ENCODE data around the gene ANKRA2. TPM values are rescaled to one million over a fixed set of nuclear protein-coding genes. Genes with fewer than 3 reads are reported as not detected.
A peak's percentile ranks its signal among the peaks of the same experiment; 100 is the strongest.

The ANKRA2 gene
- total RNA-seq, 2 experiments from 2014 or later = 45.0 to 45.1 TPM

DNA sequence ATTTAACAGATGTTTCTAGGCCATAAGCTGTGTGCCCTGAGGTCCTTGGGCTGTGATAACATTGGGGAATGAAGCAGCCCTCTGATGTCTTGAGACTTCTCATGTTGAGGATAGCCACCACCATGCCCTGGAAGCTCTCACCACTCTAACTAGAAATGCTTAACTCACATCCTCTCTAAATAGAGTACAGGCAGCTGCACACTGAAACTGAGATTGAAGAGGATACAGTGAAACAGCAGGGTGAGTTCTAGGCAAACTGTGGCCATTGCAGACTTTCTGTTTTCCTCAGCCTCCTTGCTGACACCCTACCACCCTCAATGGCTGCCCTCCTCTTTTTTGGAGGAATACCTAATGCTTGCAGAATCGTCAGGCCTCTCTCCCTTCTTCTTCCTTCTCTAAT lies 22.5 kb upstream of the ANKRA2 start:
- POLR2A ChIA-PET = no interaction called here
- no peaks in the 10 kb centered on the region for H3K27me3 Mint-ChIP-seq
- H3K36me3 Mint-ChIP-seq (ENCODE audit: low read depth) = no peaks in the 10 kb centered on the region
- H3K4me1 ChIP-seq (ENCODE audit: insufficient read depth, low read length) = no peaks in the 10 kb centered on the region
- CTCF ChIA-PET = no interaction called here
- DNase-seq (no peak), ATAC-seq (ENCODE audit: poor library complexity) (no peak)
- H3K4me3 ChIP-seq (ENCODE audit: low read length) = no peak overlapping the region
- no peaks in the 10 kb centered on the region for H3K9me3 Mint-ChIP-seq
- no peak overlapping the region for H3K27ac Mint-ChIP-seq
- no peaks in the 10 kb centered on the region for H3K9me3 ChIP-seq (ENCODE audit: control insufficient read depth in 1 of 2, insufficient read depth in 1 of 2, low read length in 2 of 2)
- H3K4me1 Mint-ChIP-seq (ENCODE audit: low read depth) = no peaks in the 10 kb centered on the region
- H3K36me3 ChIP-seq (ENCODE audit: insufficient read depth, low read length) = no peaks in the 10 kb centered on the region
- H3K4me3 Mint-ChIP-seq = no peak overlapping the region
- no peak overlapping the region for H3K27ac ChIP-seq (ENCODE audit: low read depth in 1 of 2, low read length in 2 of 2)
- intact Hi-C loops (cut with DNase I, micrococcal nuclease) = no loop called here
- TF ChIP-seq, protein P1, sequence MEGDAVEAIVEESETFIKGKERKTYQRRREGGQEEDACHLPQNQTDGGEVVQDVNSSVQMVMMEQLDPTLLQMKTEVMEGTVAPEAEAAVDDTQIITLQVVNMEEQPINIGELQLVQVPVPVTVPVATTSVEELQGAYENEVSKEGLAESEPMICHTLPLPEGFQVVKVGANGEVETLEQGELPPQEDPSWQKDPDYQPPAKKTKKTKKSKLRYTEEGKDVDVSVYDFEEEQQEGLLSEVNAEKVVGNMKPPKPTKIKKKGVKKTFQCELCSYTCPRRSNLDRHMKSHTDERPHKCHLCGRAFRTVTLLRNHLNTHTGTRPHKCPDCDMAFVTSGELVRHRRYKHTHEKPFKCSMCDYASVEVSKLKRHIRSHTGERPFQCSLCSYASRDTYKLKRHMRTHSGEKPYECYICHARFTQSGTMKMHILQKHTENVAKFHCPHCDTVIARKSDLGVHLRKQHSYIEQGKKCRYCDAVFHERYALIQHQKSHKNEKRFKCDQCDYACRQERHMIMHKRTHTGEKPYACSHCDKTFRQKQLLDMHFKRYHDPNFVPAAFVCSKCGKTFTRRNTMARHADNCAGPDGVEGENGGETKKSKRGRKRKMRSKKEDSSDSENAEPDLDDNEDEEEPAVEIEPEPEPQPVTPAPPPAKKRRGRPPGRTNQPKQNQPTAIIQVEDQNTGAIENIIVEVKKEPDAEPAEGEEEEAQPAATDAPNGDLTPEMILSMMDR (IDR thresholded peaks at IDR 0.05) = no peak
- H3K27me3 ChIP-seq (ENCODE audit: control insufficient read depth in 1 of 2, insufficient read depth in 2 of 2, low read length in 2 of 2) = no peaks in the 10 kb centered on the region

DNA sequence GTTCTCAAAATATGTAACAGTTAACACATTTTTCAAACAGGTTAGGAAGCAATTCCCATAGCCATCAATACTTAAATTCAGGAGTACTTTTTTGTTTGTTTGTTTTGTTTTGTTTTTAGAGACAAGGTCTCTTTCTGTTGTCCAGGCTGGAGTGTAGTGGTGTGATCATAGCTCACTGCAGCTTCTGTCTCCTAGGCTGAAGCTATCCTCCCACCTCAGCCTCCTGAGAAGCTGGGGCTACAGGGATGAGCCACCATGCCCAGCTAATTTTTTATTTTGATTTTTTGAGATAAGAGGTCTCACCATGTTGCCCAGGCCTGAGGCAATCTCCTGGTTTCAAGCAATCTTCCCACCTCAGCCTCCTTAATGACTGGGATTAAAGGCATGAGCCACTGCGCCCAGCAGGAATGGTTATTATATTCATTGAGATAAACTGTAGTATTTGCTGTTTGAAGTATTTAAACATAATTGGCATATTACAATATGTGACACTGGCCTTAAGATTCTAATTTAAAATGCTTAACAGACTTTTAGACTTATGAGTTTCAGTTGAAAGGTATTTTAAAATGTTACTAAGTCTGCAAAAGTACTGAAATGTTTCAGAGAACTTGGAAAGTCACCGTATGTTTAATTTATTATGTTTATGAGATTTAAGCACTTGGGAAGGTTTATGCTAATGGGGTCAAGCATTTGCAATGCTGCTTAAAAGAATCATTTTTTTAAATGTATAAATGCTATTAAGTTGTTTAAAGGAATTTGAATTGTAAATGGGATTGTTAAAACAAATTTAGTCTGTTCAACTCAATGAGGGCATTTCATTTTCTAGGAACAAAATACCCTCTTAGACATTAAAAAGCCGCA lies 17.1 kb upstream of the ANKRA2 start:
- DNase-seq (no peak), ATAC-seq (ENCODE audit: poor library complexity) (no peak)
- Histone ChIP-seq H3K9me3 (ENCODE audit: control insufficient read depth in 1 of 2, insufficient read depth in 1 of 2, low read length in 2 of 2) (no peaks in the 10 kb centered on the region), H3K4me1 (ENCODE audit: insufficient read depth, low read length) (no peaks in the 10 kb centered on the region), H3K27me3 (ENCODE audit: control insufficient read depth in 1 of 2, insufficient read depth in 2 of 2, low read length in 2 of 2) (no peaks in the 10 kb centered on the region), H3K36me3 (ENCODE audit: insufficient read depth, low read length) (peaks cover 32% of the 10 kb centered on the region), H3K27ac (ENCODE audit: low read depth in 1 of 2, low read length in 2 of 2) (no peak overlapping the region), H3K4me3 (ENCODE audit: low read length) (no peak overlapping the region)
- ChIA-PET POLR2A (no interaction called here), CTCF (interaction anchor here (1.0 kb wide), 1 partner anchor 9 kb away, joined by 5 read pairs; no protein-coding TSS in a partner anchor)
- Mint-ChIP-seq H3K27me3 (no peaks in the 10 kb centered on the region), H3K27ac (no peak overlapping the region), H3K4me3 (no peak overlapping the region), H3K9me3 (no peaks in the 10 kb centered on the region), H3K4me1 (ENCODE audit: low read depth) (no peaks in the 10 kb centered on the region), H3K36me3 (ENCODE audit: low read depth) (peaks cover 39% of the 10 kb centered on the region)
- intact Hi-C loops (cut with DNase I, micrococcal nuclease) = no loop called here
- TF ChIP-seq, protein P1 (IDR thresholded peaks at IDR 0.05) = no peak

DNA sequence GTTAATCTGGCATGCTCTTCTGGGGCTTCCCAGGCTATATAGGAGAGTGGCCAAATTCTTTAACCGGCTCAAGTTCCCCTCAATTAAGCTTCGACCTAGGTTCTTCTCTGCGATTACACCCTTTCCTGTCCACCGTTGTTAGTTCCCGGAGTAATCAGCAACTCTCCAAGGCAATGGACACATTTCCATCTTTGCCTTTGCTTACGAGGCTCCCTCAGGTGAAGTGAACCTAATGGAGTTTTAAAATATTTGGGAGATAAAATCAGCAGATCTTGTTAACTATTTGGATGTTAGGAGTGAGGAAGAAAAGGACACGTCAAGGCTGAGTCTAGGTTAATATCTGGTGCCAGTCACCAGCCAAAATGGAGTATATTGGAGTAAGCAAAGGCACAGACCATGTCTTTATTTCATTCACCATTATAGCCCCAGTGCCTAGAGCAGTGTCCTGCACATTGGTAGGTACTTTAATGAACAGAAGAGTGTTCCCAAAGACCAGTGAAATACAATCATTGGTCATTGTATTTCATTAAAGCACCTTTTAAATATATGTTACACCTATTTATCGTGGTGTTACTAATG lies 619 bp upstream of the ANKRA2 start:
- CTCF ChIA-PET = no interaction called here
- TF ChIP-seq, protein P1 (IDR thresholded peaks at IDR 0.05) = no peak
- Histone ChIP-seq H3K27me3 (ENCODE audit: control insufficient read depth in 1 of 2, insufficient read depth in 2 of 2, low read length in 2 of 2) (no peaks in the 10 kb centered on the region), H3K4me3 (ENCODE audit: low read length) (peak overlapping the region; percentile 81), H3K4me1 (ENCODE audit: insufficient read depth, low read length) (peaks cover 14% of the 10 kb centered on the region), H3K9me3 (ENCODE audit: control insufficient read depth in 1 of 2, insufficient read depth in 1 of 2, low read length in 2 of 2) (no peaks in the 10 kb centered on the region), H3K27ac (ENCODE audit: low read depth in 1 of 2, low read length in 2 of 2) (peak overlapping the region; percentile 90 to 94), H3K36me3 (ENCODE audit: insufficient read depth, low read length) (peaks cover 34% of the 10 kb centered on the region)
- DNase-seq (no peak), ATAC-seq (ENCODE audit: poor library complexity) (no peak)
- peak overlapping the region; percentile 93 for H3K4me3 Mint-ChIP-seq
- POLR2A ChIA-PET = interaction anchor here (0.6 to 2.0 kb wide), 6 partner anchors 12 to 1074 kb away, joined by 3 to 22 read pairs (median 3); partner anchors contain the start of genes BTF3 and ENC1
- peaks cover 61% of the 10 kb centered on the region for H3K4me1 Mint-ChIP-seq (ENCODE audit: low read depth)
- H3K36me3 Mint-ChIP-seq (ENCODE audit: low read depth) = peaks cover 77% of the 10 kb centered on the region
- peak overlapping the region; percentile 95 for H3K27ac Mint-ChIP-seq
- intact Hi-C loops (cut with DNase I, micrococcal nuclease) = loop anchor here in 1 of 2 experiments (10.0 kb wide), 4 partner anchors 1199 to 1949 kb away; partner anchors contain the start of genes CERT1, GFM2, HMGCR and MRPS27
- no peaks in the 10 kb centered on the region for H3K9me3 Mint-ChIP-seq
- no peaks in the 10 kb centered on the region for H3K27me3 Mint-ChIP-seq
